Measurements from ENCODE around the gene CBX4.

DNA sequence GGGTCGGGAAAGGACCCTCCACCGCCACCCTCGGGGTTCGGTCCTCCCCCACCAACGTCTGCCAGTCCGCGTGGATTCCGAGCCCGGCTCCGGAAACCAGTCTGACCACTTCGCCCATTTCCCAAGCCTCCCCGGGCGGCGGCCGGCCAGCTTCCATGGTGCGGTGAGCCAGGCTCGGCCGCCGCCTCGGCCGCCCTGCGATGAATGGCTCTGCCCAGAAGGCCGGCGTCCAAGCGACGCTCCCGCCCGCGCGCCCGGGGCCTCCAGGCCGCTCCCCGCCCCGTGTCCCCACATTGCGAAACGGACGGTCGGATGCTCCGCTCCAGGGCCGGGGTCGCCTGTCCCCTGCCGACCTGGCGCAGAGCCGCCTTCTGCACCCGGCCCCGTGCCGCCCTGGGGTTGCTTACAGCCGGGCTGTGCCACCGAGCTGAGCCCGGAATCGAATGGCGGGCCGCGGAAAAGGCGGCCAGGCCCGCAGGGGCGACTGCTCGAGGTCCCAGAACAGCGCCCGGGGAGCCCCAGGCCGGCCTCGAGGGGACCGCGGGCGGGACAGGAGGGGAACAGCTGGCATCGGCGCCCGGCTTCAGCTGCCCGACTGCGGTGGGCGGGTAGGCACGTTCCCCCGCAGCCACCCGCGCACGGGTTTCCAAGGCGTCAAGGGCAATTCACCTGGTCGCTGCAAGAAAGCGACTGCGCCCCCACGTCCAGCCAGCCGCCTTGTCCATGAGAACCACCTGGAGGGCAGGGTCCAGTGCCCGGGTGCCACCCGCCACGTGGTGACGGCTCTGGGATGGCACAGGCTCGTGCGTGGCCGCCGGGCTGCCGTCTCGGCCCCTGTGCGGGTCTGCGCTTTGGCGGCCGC lies 24.0 kb downstream of the CBX4 start:
- TF ChIP-seq, protein P1, sequence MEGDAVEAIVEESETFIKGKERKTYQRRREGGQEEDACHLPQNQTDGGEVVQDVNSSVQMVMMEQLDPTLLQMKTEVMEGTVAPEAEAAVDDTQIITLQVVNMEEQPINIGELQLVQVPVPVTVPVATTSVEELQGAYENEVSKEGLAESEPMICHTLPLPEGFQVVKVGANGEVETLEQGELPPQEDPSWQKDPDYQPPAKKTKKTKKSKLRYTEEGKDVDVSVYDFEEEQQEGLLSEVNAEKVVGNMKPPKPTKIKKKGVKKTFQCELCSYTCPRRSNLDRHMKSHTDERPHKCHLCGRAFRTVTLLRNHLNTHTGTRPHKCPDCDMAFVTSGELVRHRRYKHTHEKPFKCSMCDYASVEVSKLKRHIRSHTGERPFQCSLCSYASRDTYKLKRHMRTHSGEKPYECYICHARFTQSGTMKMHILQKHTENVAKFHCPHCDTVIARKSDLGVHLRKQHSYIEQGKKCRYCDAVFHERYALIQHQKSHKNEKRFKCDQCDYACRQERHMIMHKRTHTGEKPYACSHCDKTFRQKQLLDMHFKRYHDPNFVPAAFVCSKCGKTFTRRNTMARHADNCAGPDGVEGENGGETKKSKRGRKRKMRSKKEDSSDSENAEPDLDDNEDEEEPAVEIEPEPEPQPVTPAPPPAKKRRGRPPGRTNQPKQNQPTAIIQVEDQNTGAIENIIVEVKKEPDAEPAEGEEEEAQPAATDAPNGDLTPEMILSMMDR (conservative IDR thresholded peaks at IDR 0.05): no peak
- TF ChIP-seq ZFX (IDR thresholded peaks at IDR 0.05): peak; percentile 76; the same call in 1 of the 2 replicates

Measured in C4-2B (cell line).